Measurements from ENCODE around the gene DCTN4.

DNA sequence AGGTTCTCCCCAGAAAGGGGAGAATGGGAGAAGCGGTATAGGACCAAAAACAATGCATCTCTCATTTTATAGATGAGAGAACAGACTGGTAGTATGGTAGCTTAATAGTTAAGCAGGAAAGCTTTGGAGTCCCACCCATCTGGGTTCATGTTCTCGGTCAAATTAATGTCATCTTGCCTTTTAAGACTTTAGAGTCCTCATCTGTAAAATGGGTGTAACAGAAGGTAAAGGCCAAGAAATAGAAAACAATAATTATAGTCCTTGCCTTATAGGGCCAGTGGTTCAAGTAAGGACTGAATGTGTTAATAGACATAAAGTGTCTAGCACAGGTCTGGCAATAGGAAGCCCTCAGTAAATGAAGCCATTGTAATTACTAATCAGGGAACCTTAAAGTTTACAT is 36.1 kb upstream of the DCTN4 start:
- TF ChIP-seq, protein P1, sequence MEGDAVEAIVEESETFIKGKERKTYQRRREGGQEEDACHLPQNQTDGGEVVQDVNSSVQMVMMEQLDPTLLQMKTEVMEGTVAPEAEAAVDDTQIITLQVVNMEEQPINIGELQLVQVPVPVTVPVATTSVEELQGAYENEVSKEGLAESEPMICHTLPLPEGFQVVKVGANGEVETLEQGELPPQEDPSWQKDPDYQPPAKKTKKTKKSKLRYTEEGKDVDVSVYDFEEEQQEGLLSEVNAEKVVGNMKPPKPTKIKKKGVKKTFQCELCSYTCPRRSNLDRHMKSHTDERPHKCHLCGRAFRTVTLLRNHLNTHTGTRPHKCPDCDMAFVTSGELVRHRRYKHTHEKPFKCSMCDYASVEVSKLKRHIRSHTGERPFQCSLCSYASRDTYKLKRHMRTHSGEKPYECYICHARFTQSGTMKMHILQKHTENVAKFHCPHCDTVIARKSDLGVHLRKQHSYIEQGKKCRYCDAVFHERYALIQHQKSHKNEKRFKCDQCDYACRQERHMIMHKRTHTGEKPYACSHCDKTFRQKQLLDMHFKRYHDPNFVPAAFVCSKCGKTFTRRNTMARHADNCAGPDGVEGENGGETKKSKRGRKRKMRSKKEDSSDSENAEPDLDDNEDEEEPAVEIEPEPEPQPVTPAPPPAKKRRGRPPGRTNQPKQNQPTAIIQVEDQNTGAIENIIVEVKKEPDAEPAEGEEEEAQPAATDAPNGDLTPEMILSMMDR (IDR thresholded peaks at IDR 0.05; ENCODE audit: poor library complexity), result no peak
- TF ChIP-seq EZH2 (IDR thresholded peaks at IDR 0.05; ENCODE audit: borderline replicate concordance), result no peak

Data from hepatocyte (in vitro differentiated cells).